Astrocyte (in vitro differentiated cells and primary cell): ENCODE results near the gene PIK3R2. TPM values are rescaled to one million over a fixed set of nuclear protein-coding genes. Genes with fewer than 3 reads are reported as not detected.

Experiments used
- DNase-seq: peaks from one replicate; pipeline ENCODE4 v3.0.0-alpha.2; 2010; ENCODE audit warnings: low read depth
- FAIRE-seq: peaks from 2 replicates; lab custom pipeline; 2011; peaks lifted over from hg19 to GRCh38; lab: Jason Lieb, UNC
- H2AFZ ChIP-seq: 2 replicates; pipeline ENCODE4 v1.6.0; 2012; ENCODE audit warnings: low read depth, low read length, inconsistent platforms
- H3K27ac ChIP-seq: 2 replicates; pipeline ENCODE4 v1.5.1; 2011; ENCODE audit warnings: low read depth, low read length, inconsistent platforms
- H3K27me3 ChIP-seq: 2 replicates; pipeline ENCODE4 v1.6.0; 2011; ENCODE audit warnings: low read length, inconsistent platforms; ENCODE audit not compliant: insufficient read depth
- H3K36me3 ChIP-seq: 2 replicates; pipeline ENCODE4 v1.5.1; 2011; ENCODE audit warnings: low read length, inconsistent platforms; ENCODE audit not compliant: insufficient read depth
- H3K4me1 ChIP-seq: 2 replicates; pipeline ENCODE4 v1.5.1; 2011; ENCODE audit warnings: low read length, inconsistent platforms; ENCODE audit not compliant: insufficient read depth
- H3K4me2 ChIP-seq: 2 replicates; pipeline ENCODE4 v1.6.0; 2012; ENCODE audit warnings: low read length, inconsistent platforms
- H3K4me3 ChIP-seq: 2 replicates; pipeline ENCODE4 v1.5.1; 2011; ENCODE audit warnings: low read depth, mild to moderate bottlenecking, low read length, inconsistent platforms; ENCODE audit not compliant: insufficient read depth
- H3K79me2 ChIP-seq: 2 replicates; pipeline ENCODE4 v1.6.0; 2012; ENCODE audit warnings: mild to moderate bottlenecking, low read length, inconsistent platforms; ENCODE audit not compliant: insufficient read depth
- H3K9ac ChIP-seq: 2 replicates; pipeline ENCODE4 v1.6.0; 2012; ENCODE audit warnings: mild to moderate bottlenecking, low read length, inconsistent platforms
- H3K9me3 ChIP-seq: 2 replicates; pipeline ENCODE4 v1.5.1; 2012; ENCODE audit warnings: low read depth, mild to moderate bottlenecking, low read length, inconsistent platforms; ENCODE audit not compliant: insufficient read depth
- H4K20me1 ChIP-seq: 2 replicates; pipeline ENCODE4 v1.6.0; 2012; ENCODE audit warnings: low read length, inconsistent platforms; ENCODE audit not compliant: insufficient read depth
- H3K27ac Mint-ChIP-seq: one replicate; pipeline ENCODE4 v1.8.0; 2021; ENCODE audit warnings: mild to moderate bottlenecking, mixed read lengths; ENCODE audit not compliant: unreplicated experiment
- H3K27me3 Mint-ChIP-seq: one replicate; pipeline ENCODE4 v1.8.0; 2021; ENCODE audit warnings: low read depth, mixed read lengths; ENCODE audit not compliant: unreplicated experiment
- H3K36me3 Mint-ChIP-seq: one replicate; pipeline ENCODE4 v1.8.0; 2021; ENCODE audit warnings: low read depth, mixed read lengths; ENCODE audit not compliant: unreplicated experiment
- H3K4me1 Mint-ChIP-seq: one replicate; pipeline ENCODE4 v1.8.0; 2021; ENCODE audit warnings: low read depth, mixed read lengths; ENCODE audit not compliant: unreplicated experiment
- H3K4me3 Mint-ChIP-seq: one replicate; pipeline ENCODE4 v1.8.0; 2021; ENCODE audit warnings: mild to moderate bottlenecking, moderate library complexity, mixed read lengths; ENCODE audit not compliant: unreplicated experiment
- H3K9me3 Mint-ChIP-seq: one replicate; pipeline ENCODE4 v1.8.0; 2021; ENCODE audit warnings: mild to moderate bottlenecking, mixed read lengths; ENCODE audit not compliant: unreplicated experiment
- EZH2 ChIP-seq: IDR thresholded peaks from 2 replicates; pipeline ENCODE4 v1.6.1; 2012; ENCODE audit warnings: mild to moderate bottlenecking, low read length, inconsistent platforms; ENCODE audit not compliant: insufficient read depth
- total RNA-seq: library from RNA; stranded (reverse); gene quantifications from 2 replicates; pipeline ENCODE4 v1.2.1, GENCODE V29; 2021
- TF ChIP-seq, protein P1 (sequence below): IDR thresholded peaks from 2 replicates; pipeline ENCODE4 v1.5.1; 2011; ENCODE audit warnings: low read depth, mild to moderate bottlenecking, inconsistent platforms, low read length, moderate library complexity; ENCODE audit not compliant: insufficient read depth

Gene PIK3R2
- total RNA-seq, 1 donor from 2014 or later = 58.4 TPM

DNA sequence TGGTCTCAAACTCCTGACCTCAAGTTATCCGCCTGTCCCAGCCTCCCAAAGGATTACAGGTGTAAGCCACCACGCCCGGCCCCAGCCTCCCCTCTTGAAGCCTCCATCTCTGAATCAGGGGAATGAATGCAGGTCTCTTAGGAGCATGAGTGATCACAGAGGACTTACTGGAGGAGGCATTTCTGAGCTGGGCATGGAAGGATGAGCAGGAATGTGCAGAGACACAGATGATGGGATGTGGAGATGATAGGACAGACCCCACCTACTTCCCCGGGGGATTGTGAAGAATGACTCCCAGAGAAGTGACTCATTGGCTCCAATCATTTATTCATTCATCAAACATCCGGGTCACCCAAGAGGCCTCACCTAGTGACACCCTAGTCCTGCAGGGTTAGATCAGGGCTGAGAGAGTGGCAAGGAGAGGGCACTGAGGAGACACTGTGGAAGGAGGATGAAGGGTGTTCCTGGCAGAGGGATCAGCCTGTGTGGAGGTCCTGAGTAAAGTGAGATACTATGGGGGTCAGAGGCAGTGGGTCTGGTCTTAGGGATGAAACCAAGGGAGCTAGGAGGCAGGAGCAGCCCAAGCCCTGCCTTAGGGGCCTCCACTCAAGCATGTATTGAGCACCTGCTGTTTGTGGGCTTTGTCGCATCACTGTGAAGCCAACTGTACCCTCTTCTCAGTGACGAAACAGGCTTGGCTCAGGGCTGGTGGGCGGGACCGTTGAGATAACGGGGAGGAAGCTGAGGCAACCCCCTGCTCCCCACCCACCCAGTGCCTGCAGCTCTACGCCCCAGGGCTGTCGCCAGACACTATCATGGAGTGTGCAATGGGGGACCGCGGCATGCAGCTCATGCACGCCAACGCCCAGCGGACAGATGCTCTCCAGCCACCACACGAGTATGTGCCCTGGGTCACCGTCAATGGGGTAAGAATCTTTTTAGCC lies 23.7 kb downstream of the PIK3R2 start:
- H3K27me3 Mint-ChIP-seq = peaks cover 36% of the 10 kb centered on the region
- no peak for FAIRE-seq
- no peak overlapping the region for H2AFZ ChIP-seq

DNA sequence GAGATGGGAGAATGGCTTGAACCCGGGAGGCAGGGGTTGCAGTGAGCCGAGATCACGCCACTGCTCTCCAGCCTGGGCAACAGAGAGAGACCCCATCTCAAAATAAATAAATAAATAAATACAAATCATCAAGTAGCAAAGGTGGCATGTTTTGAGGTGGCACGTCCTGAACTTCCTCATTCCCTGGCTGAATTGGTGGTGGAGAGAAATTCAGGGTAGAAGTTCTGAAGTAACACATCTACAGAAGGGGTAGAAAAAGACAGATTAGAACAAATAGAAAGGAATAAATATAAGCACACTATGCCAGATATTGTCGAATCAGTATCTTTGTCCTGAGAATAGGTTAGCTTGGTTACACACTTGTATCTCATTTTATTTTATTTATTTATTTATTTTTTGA lies 27.0 kb downstream of the PIK3R2 start:
- Histone ChIP-seq H3K27ac (no peak overlapping the region), H3K27me3 (no peaks in the 10 kb centered on the region), H3K4me3 (no peak overlapping the region), H3K9me3 (no peaks in the 10 kb centered on the region), H4K20me1 (no peaks in the 10 kb centered on the region), H3K36me3 (no peaks in the 10 kb centered on the region), H3K4me1 (no peaks in the 10 kb centered on the region), H3K9ac (no peak overlapping the region), H3K79me2 (no peaks in the 10 kb centered on the region), H3K4me2 (no peak overlapping the region), H2AFZ (no peak overlapping the region)
- H3K36me3 Mint-ChIP-seq = no peaks in the 10 kb centered on the region
- H3K4me1 Mint-ChIP-seq = no peaks in the 10 kb centered on the region
- no peak overlapping the region for H3K4me3 Mint-ChIP-seq
- no peak for TF ChIP-seq EZH2
- TF ChIP-seq, protein P1, sequence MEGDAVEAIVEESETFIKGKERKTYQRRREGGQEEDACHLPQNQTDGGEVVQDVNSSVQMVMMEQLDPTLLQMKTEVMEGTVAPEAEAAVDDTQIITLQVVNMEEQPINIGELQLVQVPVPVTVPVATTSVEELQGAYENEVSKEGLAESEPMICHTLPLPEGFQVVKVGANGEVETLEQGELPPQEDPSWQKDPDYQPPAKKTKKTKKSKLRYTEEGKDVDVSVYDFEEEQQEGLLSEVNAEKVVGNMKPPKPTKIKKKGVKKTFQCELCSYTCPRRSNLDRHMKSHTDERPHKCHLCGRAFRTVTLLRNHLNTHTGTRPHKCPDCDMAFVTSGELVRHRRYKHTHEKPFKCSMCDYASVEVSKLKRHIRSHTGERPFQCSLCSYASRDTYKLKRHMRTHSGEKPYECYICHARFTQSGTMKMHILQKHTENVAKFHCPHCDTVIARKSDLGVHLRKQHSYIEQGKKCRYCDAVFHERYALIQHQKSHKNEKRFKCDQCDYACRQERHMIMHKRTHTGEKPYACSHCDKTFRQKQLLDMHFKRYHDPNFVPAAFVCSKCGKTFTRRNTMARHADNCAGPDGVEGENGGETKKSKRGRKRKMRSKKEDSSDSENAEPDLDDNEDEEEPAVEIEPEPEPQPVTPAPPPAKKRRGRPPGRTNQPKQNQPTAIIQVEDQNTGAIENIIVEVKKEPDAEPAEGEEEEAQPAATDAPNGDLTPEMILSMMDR = no peak
- no peak overlapping the region for H3K27ac Mint-ChIP-seq
- peaks cover 25% of the 10 kb centered on the region for H3K27me3 Mint-ChIP-seq
- FAIRE-seq (no peak), DNase-seq (no peak)
- peaks cover 1% of the 10 kb centered on the region for H3K9me3 Mint-ChIP-seq

More for the DNA sequence above, 23.7 kb downstream of the PIK3R2 start:
- Mint-ChIP-seq H3K36me3 (peaks cover 4% of the 10 kb centered on the region), H3K9me3 (peaks cover 1% of the 10 kb centered on the region), H3K4me1 (no peaks in the 10 kb centered on the region), H3K27ac (no peak overlapping the region), H3K4me3 (peak overlapping the region; percentile 45)
- no peaks in the 10 kb centered on the region for H3K27me3 ChIP-seq
- H3K36me3 ChIP-seq = no peaks in the 10 kb centered on the region
- TF ChIP-seq, protein P1 = no peak
- no peak for TF ChIP-seq EZH2
- no peak overlapping the region for H3K9ac ChIP-seq
- no peak overlapping the region for H3K4me3 ChIP-seq
- no peak overlapping the region for H3K27ac ChIP-seq
- H3K79me2 ChIP-seq = no peaks in the 10 kb centered on the region
- no peaks in the 10 kb centered on the region for H4K20me1 ChIP-seq
- no peak for DNase-seq
- H3K4me2 ChIP-seq = no peak overlapping the region
- H3K9me3 ChIP-seq = no peaks in the 10 kb centered on the region
- no peaks in the 10 kb centered on the region for H3K4me1 ChIP-seq

DNA sequence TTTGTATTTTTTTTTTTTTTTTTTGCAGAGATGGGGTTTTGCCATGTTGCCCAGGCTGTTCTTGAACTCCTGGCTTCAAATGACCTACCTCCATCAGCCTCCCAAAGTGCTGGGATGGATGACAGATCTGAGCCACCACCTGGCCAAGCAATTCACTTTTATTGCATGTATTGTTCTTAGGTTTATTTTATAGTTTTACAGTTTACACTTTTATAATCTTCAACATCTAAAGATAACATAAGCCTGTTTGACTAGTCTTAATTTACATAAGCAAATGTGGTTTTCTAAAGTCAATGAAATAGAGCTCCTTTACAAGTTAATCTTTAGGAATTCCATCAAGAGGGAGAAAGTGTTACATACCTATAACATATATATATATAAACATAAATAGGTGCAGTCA lies 30.6 kb downstream of the PIK3R2 start:
- no peak overlapping the region for H3K27ac ChIP-seq
- Mint-ChIP-seq H3K27ac (no peak overlapping the region), H3K36me3 (no peaks in the 10 kb centered on the region), H3K27me3 (peaks cover 4% of the 10 kb centered on the region), H3K4me1 (no peaks in the 10 kb centered on the region), H3K4me3 (no peak overlapping the region), H3K9me3 (no peaks in the 10 kb centered on the region)
- no peak for TF ChIP-seq EZH2
- TF ChIP-seq, protein P1 = no peak
- DNase-seq (no peak), FAIRE-seq (no peak)
- no peaks in the 10 kb centered on the region for H3K36me3 ChIP-seq
- no peak overlapping the region for H3K4me2 ChIP-seq
- H3K9me3 ChIP-seq = no peaks in the 10 kb centered on the region
- H3K27me3 ChIP-seq = no peaks in the 10 kb centered on the region
- H2AFZ ChIP-seq = no peak overlapping the region
- H3K79me2 ChIP-seq = no peaks in the 10 kb centered on the region
- H3K4me1 ChIP-seq = no peaks in the 10 kb centered on the region
- no peak overlapping the region for H3K9ac ChIP-seq
- no peaks in the 10 kb centered on the region for H4K20me1 ChIP-seq
- H3K4me3 ChIP-seq = no peak overlapping the region
